ENCODE data around the gene KCNA2.

DNA sequence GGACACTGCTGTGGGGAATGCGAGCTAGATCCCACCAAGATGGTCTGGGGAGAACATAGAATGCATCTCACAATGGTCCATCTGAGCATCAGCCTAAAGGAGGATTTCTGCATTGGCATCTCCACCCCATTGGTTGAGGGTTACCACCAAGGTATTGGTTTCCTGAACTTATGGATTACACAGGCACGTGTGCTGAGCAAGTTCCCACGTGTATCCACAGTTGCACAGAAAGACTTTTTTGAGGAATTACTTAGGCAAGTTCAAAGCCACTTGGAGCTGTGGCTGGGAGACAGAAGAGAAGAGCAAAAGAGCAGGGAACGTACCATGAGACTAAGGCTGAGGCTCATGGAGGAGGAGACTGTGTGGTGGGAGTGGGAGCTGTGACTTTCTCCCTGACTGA, 43.1 kb downstream of the KCNA2 start:
- no peak for TF ChIP-seq POLR2AphosphoS5 (IDR thresholded peaks at IDR 0.05; ENCODE audit: low read depth, low read length)
- no peak for TF ChIP-seq POLR2A (IDR thresholded peaks at IDR 0.05; ENCODE audit: low read depth, low read length)
